Measurements from ENCODE around the gene TFR2. TPM values are rescaled to one million over a fixed set of nuclear protein-coding genes. Genes with fewer than 3 reads are reported as not detected.
"Not testable (repeated sequence)": the region's sequence is repeated elsewhere in the genome, so short reads cannot be mapped to it uniquely, and the experiment has no call there.

The TFR2 gene
- total and polyA plus RNA-seq, 10 donors, result 1.7 to 6.6 (median 2.1) TPM

DNA sequence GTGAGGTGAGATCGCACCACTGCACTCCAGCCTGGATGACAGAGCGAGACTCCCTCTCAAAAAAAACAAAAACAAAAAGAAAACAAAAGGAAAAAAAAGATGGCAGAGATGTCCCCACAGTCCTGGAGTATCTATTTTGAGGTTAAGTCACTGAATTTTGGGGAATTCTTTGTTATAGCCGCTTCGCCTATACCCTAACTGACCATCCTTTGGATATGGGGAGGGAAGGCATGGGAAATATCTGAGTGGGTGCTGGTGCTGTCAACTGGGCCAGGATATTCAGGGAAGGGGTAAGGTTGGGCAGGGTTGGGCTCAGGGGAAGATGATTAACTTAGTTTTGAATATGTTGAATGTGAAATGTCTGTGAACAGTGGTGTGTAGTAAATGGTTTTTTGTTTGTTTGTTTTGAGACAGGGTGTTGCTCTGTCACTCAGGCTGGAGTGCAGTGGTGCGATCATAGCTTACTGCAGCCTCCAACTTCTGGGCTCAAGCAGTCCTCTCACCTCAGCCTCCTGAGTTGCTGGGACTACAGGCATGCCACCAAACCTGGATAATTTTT lies 23.9 kb upstream of the TFR2 start:
- TF ChIP-seq POLR2AphosphoS5 (IDR thresholded peaks at IDR 0.05), result no peak
- TF ChIP-seq, protein P1, sequence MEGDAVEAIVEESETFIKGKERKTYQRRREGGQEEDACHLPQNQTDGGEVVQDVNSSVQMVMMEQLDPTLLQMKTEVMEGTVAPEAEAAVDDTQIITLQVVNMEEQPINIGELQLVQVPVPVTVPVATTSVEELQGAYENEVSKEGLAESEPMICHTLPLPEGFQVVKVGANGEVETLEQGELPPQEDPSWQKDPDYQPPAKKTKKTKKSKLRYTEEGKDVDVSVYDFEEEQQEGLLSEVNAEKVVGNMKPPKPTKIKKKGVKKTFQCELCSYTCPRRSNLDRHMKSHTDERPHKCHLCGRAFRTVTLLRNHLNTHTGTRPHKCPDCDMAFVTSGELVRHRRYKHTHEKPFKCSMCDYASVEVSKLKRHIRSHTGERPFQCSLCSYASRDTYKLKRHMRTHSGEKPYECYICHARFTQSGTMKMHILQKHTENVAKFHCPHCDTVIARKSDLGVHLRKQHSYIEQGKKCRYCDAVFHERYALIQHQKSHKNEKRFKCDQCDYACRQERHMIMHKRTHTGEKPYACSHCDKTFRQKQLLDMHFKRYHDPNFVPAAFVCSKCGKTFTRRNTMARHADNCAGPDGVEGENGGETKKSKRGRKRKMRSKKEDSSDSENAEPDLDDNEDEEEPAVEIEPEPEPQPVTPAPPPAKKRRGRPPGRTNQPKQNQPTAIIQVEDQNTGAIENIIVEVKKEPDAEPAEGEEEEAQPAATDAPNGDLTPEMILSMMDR (IDR thresholded peaks at IDR 0.05 in 8 of 11, conservative IDR thresholded peaks at IDR 0.05 in 3 of 11), result no peak
- TF ChIP-seq POLR2A (IDR thresholded peaks at IDR 0.05), result no peak
- H3K4me1 ChIP-seq, result no peaks in the 10 kb centered on the region
- no peaks in the 10 kb centered on the region for H3K9me3 ChIP-seq
- H3K4me3 ChIP-seq, result no peak overlapping the region
- intact Hi-C loops (cut with DNase I; ENCODE audit: low total_unique reads), result no loop called here
- DNase-seq, result no peak
- 90 to 98% (median 96%) methylated on average over 5 of the region's 5 CpGs for WGBS, 5 donors
- no peaks in the 10 kb centered on the region for H3K36me3 ChIP-seq
- H3K27ac ChIP-seq, result no peak overlapping the region
- H3K27me3 ChIP-seq (replicated peaks in 1 of 7), result peaks cover 0 to 8% (median 0%) of the 10 kb centered on the region in 7 donors

DNA sequence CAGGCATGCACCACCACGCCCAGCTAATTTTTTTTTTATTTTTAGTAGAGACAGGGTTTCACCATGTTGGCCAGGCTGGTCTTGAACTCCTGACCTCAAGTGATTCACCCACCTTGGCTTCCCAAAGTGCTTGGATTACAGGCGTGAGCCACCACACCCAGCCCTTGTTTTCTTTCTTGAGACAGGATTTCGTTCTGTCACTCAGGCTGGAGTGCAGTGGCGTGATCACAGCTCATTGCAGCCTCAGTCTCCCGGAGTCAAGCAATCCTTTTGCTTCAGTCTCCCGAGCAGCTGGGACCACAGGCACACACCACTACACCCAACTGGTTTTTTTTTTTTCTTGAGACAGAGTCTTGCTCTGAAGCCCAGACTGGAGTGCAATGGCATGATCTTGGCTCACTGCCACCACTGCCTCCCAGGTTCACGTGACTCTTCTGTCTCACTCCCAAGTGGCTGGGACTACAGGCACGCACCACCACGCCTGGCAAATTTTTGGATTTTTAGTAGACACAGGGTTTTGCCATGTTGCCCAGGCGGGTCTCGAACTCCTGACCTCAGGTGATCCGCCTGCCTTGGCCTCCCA lies 20.9 kb upstream of the TFR2 start:
- intact Hi-C loops (cut with DNase I; ENCODE audit: low total_unique reads); H3K4me1 ChIP-seq; H3K9me3 ChIP-seq; H3K27ac ChIP-seq; DNase-seq; H3K4me3 ChIP-seq; H3K36me3 ChIP-seq: not testable (repeated sequence)
- 78 to 88% (median 82%) methylated on average over 12 of the region's 12 CpGs for WGBS, 5 donors
- peaks cover 0 to 35% (median 8%) of the 10 kb centered on the region in 7 donors for H3K27me3 ChIP-seq (replicated peaks in 1 of 7)

DNA sequence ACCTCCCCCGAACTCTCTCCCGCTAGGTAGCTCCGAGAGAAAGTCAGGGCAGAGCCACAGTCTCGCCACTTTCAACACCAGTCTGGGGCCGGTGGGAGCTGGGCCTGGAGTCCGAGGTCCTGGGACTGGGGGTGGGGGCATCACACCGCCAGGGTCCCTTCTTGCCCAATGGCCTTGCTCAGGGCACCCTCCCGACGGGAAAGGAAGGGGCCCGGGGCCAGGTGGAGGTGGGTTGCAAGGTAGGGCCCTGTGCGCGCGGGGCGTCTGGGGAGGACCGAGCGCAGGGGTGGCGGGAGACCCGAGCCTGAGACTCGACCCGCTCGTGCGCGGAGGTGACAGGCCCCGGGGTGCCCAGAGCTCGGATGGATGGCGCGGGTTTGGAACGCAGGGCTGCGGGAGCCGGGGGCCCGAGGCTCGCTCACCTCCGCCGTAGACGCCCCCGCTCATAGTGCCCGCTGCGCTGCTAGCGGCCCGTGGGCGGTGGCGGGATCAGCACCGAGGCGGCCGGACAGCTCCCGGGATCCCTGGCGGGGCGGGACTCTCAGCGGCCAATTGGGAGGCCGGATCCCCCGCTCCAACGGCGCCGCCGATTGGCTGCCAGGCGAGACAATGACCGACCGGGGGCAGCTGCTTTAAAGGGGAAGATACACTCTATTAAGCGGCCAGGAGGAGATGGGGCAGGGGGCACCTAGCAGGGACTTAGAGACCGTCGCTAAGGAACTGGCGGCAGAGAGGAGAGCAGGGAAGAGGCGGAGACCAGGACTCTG lies 14.7 kb upstream of the TFR2 start, which contains the start of gene ACTL6B:
Gene ACTL6B (minus strand): TSS at position 541 of the 767 bp plus-strand sequence. CDS start 94 bp downstream, at position 447.
- Histone ChIP-seq H3K4me3 (no peak within 1 kb of the TSS), H3K27ac (no peak within 1 kb of the TSS), H3K36me3 (no peaks in the 10 kb centered on the region), H3K27me3 (replicated peaks in 1 of 7) (peaks cover 7 to 93% (median 38%) of the 10 kb centered on the region in 7 donors), H3K9me3 (peaks cover 0 to 5% (median 0%) of the 10 kb centered on the region in 8 donors), H3K4me1 (peaks cover 0 to 9% (median 2%) of the 10 kb centered on the region in 6 donors)
- no peak for DNase-seq
- TF ChIP-seq POLR2A (IDR thresholded peaks at IDR 0.05), result no peak
- peak in 1 of 3 donors; percentile 46 for TF ChIP-seq POLR2AphosphoS5 (IDR thresholded peaks at IDR 0.05)
- intact Hi-C loops (cut with DNase I; ENCODE audit: low total_unique reads), result no loop called here
- WGBS, 5 donors, result 10 to 25% (median 14%) methylated on average over 25 to 63 of the region's 63 CpGs

DNA sequence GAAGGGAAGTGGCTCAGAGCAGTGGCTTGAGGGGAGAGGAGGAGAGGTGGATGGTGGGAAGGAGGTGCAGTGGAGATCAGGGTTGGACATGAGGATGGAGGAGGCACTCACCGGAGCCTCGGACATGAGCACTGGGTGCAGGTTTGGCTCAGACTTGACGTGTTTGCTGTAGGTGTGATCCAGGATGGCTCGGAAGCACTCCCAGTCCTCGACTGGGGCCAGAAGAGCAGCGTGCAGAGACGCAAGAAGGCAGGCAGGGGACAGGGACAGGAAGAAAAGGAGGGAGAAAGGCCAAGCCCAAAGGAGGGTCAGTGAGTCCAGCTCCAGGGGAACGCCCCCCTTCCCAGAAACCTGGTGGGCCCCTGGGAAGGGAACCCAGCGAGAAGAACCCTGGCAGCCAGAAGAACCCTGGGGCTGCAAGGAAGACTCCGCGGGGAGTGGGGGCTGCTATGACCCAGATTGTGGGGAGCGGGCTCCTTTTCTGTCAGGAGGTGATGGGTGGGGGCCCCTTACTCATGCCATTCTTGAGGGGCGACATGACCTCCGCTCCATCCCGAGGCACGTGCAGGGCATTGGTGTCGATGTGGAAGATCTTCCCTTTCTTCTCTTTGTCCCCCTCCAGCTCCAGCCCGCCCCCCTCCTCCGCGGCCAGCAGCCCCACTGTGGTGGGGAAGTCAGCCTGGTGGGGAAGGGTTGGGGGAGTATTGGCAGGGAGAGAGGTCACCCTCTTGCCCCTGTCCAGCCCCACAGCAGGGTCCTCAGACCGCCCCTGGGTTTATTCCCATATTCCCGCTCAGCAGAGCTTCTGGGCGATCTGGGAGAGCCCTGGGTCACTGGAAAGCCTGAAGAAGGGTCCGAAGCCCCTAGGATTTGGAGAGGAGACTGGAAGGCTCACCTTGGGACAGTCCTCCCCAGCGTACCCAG lies 13.8 kb upstream of the TFR2 start:
- 52 to 60% (median 57%) methylated on average over 25 of the region's 25 CpGs for WGBS, 5 donors
- H3K9me3 ChIP-seq, result peaks cover 0 to 5% (median 0%) of the 10 kb centered on the region in 8 donors
- H3K4me3 ChIP-seq, result no peak overlapping the region
- DNase-seq, result no peak
- intact Hi-C loops (cut with DNase I; ENCODE audit: low total_unique reads), result no loop called here
- H3K4me1 ChIP-seq, result peaks cover 0 to 9% (median 2%) of the 10 kb centered on the region in 6 donors
- H3K27me3 ChIP-seq (replicated peaks in 1 of 7), result peaks cover 7 to 95% (median 38%) of the 10 kb centered on the region in 7 donors
- no peaks in the 10 kb centered on the region for H3K36me3 ChIP-seq
- no peak for TF ChIP-seq POLR2AphosphoS5 (IDR thresholded peaks at IDR 0.05)
- TF ChIP-seq, protein P1 (IDR thresholded peaks at IDR 0.05 in 8 of 11, conservative IDR thresholded peaks at IDR 0.05 in 3 of 11), result no peak
- TF ChIP-seq POLR2A (IDR thresholded peaks at IDR 0.05), result no peak
- no peak overlapping the region for H3K27ac ChIP-seq
